NCI-H1092 treated with DMSO at 0.1 percent for 48 hours (cell line): ENCODE data around the gene CHP1.
"Not testable (repeated sequence)": the region's sequence is repeated elsewhere in the genome, so short reads cannot be mapped to it uniquely, and the experiment has no call there.

Source experiments
- DNase-seq: peaks from one replicate; lab custom pipeline; 2025; lab: John Stamatoyannopoulos, UW

The CHP1 gene

DNA sequence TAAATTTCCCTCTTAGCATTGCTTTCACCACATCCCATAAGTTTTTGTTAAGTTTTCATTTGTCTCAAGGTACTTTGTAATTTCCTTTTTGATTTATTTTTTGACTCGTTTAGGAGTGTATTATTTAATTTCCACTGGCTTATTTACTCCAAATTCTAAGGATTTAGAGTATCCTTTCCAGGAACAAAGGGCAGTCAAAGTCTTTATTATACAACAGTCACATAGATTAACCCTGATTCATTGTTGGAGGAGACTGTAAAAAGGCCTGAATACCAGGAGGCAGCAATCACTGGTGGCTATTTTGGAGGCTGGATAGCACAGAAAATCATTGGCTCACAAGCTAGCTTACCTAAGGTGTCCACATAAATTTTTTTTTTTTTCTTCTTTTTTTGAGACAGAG is 61.5 kb downstream of the CHP1 start:
- DNase-seq = no peak

DNA sequence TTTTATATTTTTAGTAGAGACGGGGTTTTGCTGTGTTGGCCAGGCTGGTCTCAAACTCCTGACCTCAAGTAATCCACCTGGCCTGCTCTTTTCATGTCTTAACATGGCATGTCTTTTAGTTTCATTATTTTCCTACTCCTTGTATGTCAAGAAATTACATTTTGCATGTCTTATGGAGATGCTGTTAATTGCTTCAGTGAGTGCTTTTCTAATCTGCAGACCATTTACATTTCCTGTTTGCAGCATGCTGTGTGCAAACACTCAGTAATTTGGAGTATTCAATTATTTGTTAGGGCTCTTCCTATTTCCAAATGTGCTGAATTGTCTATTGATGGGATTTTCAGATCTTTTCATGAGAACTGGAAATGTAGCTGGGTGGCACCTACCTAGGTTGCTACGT is 70.1 kb downstream of the CHP1 start:
- DNase-seq = not testable (repeated sequence)

GRCh38 chr15:41301587-41301986 is 70.5 kb downstream of the CHP1 start:
- no peak for DNase-seq

GRCh38 chr15:41304149-41304770 is 73.2 kb downstream of the CHP1 start:
- DNase-seq = no peak

DNA sequence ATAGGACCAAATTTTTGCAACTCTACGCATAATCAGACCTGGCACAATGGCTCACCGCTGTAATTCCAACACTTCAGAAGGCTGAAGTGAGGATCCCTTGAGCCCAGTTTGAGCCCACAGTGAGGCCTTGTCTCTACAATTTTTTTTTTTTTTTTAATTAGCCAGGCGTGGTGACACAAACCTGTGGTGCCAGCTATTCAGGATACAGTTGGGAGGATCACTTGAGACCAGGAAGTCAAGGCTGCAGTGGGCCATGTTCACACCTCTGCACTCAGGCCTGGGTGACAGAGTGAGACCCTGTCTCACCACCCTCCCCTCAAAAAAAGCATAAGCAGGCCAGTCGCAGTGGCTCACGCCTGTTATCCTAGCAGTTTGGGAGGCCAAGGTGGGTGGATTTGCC is 76.6 kb downstream of the CHP1 start:
- DNase-seq = no peak

GRCh38 chr15:41309226-41309905 is 78.3 kb downstream of the CHP1 start:
- DNase-seq = no peak

- DNase-seq = not testable (repeated sequence)
Observed at GRCh38 chr15:41320805-41321330, 89.8 kb downstream of the CHP1 start.

DNA sequence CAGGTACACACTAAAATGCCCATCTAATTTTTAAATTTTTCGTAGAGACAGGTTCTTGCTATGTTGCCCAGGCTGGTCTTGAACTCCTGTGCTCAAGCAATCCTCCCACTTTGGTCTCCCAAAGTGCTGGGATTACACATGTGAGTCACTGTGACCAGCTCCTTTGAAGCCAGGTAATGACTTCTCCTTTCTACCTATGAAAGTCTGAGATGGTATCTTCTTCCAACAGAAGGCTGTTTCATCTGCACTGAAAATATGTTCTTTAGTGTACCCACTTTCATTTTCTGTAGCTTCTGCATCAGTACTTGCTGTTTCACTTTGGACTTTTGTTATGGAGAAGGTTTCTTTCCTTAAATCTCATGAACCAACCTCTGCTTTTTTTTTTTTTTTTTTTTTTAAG is 92.5 kb downstream of the CHP1 start:
- no peak for DNase-seq

- DNase-seq = no peak
Observed at GRCh38 chr15:41331281-41331680, 100.2 kb downstream of the CHP1 start.
